Stimulated activated CD4-positive, alpha-beta T cell treated with anti-CD3 and anti-CD28 coated beads, Interleukin-12 subunit alpha, Interleukin-12 subunit beta, amount 100 ng/mL, for 4 hours (primary cell): ENCODE results near the gene TANGO2.

Experiments used
- DNase-seq: peaks from one replicate; pipeline ENCODE4 v3.0.0-alpha.2; 2020

Gene TANGO2

GRCh38 chr22:20109411-20110358 lies 88.8 kb downstream of the TANGO2 start:
- DNase-seq = no peak

GRCh38 chr22:20110359-20110985 lies 89.6 kb downstream of the TANGO2 start:
- DNase-seq = no peak

GRCh38 chr22:20111045-20111688 lies 90.3 kb downstream of the TANGO2 start:
- no peak for DNase-seq

- no peak for DNase-seq
These were observed 91.0 kb downstream of the TANGO2 start for GRCh38 chr22:20111689-20112622.

- no peak for DNase-seq
These were observed 92.0 kb downstream of the TANGO2 start for GRCh38 chr22:20112623-20113511.

GRCh38 chr22:20113551-20114310 lies 92.8 kb downstream of the TANGO2 start:
- no peak for DNase-seq

GRCh38 chr22:20114506-20115475 lies 93.9 kb downstream of the TANGO2 start:
- DNase-seq = no peak

GRCh38 chr22:20115691-20116375 lies 94.9 kb downstream of the TANGO2 start, which contains the start of gene RANBP1:
Gene RANBP1 (plus strand): TSS chr22:20116104. CDS start chr22:20116185, 81 bp downstream.
- DNase-seq = no peak

- DNase-seq = no peak
These were observed 95.6 kb downstream of the TANGO2 start for GRCh38 chr22:20116376-20116950.
